ENCODE measurements around the gene GFRA4. TPM values are rescaled to one million over a fixed set of nuclear protein-coding genes. Genes with fewer than 3 reads are reported as not detected.

GFRA4 gene, protein sequence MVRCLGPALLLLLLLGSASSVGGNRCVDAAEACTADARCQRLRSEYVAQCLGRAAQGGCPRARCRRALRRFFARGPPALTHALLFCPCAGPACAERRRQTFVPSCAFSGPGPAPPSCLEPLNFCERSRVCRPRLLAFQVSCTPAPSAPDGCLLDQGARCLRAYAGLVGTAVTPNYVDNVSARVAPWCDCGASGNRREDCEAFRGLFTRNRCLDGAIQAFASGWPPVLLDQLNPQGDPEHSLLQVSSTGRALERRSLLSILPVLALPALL
- not detected for polyA plus RNA-seq (2013)

DNA sequence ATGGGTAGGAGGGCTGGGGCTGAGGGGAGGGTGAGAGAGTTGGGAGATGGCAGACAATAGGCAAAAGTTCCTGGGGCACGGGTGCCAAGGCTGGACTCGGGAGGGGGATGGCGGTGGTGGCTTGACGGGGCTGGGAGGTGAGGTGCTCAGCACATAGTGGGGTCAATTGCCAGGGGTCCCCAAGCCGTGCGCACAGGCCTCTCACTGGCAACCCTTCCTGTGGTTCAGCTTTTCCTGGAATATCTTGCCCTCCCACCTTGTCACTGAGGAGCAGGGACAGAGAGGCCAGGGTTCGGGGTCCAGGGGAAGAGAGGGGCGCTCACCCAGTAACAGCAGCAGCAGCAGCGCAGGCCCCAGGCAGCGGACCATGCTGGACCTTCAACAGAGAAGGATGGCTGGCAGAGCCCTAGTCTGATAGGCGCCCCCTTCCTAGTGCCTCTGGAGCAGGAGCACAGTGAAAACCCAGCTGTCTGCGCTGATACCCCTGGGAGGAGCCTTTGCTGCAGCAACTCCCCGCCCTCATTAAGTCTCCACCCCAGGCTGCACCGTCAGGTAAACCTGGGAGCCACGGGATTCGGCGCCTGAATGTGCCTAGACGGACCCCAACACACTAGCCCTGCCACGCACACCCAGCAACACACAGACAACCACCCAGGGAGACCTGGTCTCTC is at the start of gene GFRA4:
Gene GFRA4 (minus strand): TSS at position 369 of the 671 bp plus-strand sequence. CDS start 0 bp downstream, at position 369.
- ChIA-PET CTCF (interaction anchor here (1.7 kb wide), 1 partner anchor 48 kb away, joined by 8 read pairs; no protein-coding TSS in a partner anchor), POLR2A (interaction anchor here (0.6 kb wide), 1 partner anchor 17 kb away, joined by 3 read pairs; no protein-coding TSS in a partner anchor)
- H3K27ac ChIP-seq (ENCODE audit: insufficient read depth in 1 of 2, low read depth in 1 of 2, low read length in 2 of 2, poor library complexity in 1 of 2, severe bottlenecking in 2 of 2): no peak within 1 kb of the TSS
- H3K4me3 ChIP-seq (ENCODE audit: control insufficient read depth in 1 of 7, extremely low read depth in 1 of 7, insufficient read depth in 4 of 7, low read depth in 2 of 7, low read length in 6 of 7): no peak within 1 kb of the TSS
- no peaks in the 10 kb centered on the region for H3K36me3 ChIP-seq (ENCODE audit: control insufficient read depth in 4 of 4, insufficient read depth in 4 of 4, low read length in 3 of 4)
- WGBS (ENCODE audit: insufficient coverage): 84% methylated on average over 16 of the region's 19 CpGs
- H3K27me3 ChIP-seq (replicated peaks in 2 of 5; ENCODE audit: control insufficient read depth in 4 of 5, insufficient read depth in 5 of 5, low read length in 4 of 5): peaks cover 0 to 54% (median 16%) of the 10 kb centered on the region in 5 experiments
- no peak for DNase-seq
- H3K9me3 ChIP-seq (ENCODE audit: control extremely low read depth in 1 of 5, control insufficient read depth in 4 of 5, insufficient read depth in 2 of 5, low read depth in 1 of 5, low read length in 4 of 5): no peaks in the 10 kb centered on the region
- H3K4me1 ChIP-seq (ENCODE audit: control extremely low read depth in 1 of 4, control insufficient read depth in 4 of 4, insufficient read depth in 4 of 4, low read length in 3 of 4): peaks cover 0 to 20% (median 14%) of the 10 kb centered on the region in 4 experiments

DNA sequence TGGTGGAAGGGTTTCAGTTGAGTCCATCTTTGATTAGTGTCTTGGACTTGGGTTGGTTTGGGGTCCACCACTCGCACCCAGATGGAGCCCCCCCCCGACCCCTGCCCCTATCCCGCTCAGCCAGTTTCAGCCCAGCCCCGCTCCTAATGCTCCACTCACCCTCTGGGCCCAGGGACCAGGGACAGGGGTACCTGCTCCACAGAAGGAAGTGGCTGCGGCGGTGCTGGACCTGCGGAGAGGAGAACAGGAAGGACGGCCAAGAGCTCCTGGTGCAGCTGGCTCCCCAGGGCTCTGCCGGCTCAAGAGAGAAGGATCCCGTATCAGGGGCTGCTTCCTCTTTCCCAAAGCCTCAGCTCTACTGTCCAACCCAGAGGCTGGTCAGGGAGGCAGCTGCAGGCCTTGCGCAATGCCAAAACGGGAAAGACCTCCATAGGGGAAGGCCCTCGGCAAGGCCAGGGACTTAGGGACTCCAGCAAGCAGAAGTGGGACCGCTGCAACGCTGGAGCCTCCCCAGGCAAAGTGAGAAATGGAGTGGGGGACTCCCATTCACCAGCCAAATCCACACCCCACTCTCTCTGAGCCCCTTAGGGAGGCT is 49.2 kb upstream of the GFRA4 start, which contains the start of gene SIGLEC1:
Gene SIGLEC1 (minus strand): TSS at position 322 of the 595 bp plus-strand sequence. CDS start 5,472 bp downstream, outside the sequence.
- Histone ChIP-seq H3K36me3 (ENCODE audit: control insufficient read depth in 4 of 4, insufficient read depth in 4 of 4, low read length in 3 of 4) (no peaks in the 10 kb centered on the region), H3K27me3 (replicated peaks in 2 of 5; ENCODE audit: control insufficient read depth in 4 of 5, insufficient read depth in 5 of 5, low read length in 4 of 5) (peaks cover 0 to 2% (median 0%) of the 10 kb centered on the region in 5 experiments), H3K27ac (ENCODE audit: insufficient read depth in 1 of 2, low read depth in 1 of 2, low read length in 2 of 2, poor library complexity in 1 of 2, severe bottlenecking in 2 of 2) (no peak within 1 kb of the TSS), H3K4me3 (ENCODE audit: control insufficient read depth in 1 of 7, extremely low read depth in 1 of 7, insufficient read depth in 4 of 7, low read depth in 2 of 7, low read length in 6 of 7) (no peak within 1 kb of the TSS), H3K4me1 (ENCODE audit: control extremely low read depth in 1 of 4, control insufficient read depth in 4 of 4, insufficient read depth in 4 of 4, low read length in 3 of 4) (peaks cover 0 to 17% (median 5%) of the 10 kb centered on the region in 4 experiments), H3K9me3 (ENCODE audit: control extremely low read depth in 1 of 5, control insufficient read depth in 4 of 5, insufficient read depth in 2 of 5, low read depth in 1 of 5, low read length in 4 of 5) (no peaks in the 10 kb centered on the region)
- CTCF ChIA-PET: interaction anchor here (1.0 to 9.7 kb wide), 3 partner anchors 37 to 46 kb away, joined by 4 to 121 read pairs (median 4); partner anchors contain the start of gene ADAM33
- POLR2A ChIA-PET: no interaction called here
- 54% methylated on average over 10 of the region's 15 CpGs for WGBS (ENCODE audit: insufficient coverage)
- DNase-seq: peak in 2 of 3 donors; percentile 17 to 22

DNA sequence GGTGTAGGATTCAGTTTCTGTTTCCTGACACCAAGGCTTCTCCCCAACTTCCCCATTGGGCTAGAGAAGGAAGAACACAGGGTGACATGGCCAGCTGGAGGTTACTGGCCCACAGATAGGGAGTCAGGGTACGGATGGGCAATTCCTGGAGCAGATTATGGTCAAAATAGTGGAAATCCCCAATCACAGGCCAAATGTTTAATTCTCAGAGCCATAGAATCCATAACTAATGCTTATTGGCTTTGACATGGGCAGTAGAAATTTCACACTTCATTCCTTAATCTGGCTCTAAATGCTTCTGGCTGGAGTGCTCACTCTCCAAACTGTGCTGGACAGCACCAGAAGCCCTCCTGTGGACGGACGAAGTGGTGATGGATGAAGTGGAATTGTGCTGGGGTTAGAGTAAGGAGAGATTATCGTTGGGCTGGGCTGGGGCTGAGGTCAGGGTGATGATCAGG is 48.3 kb upstream of the GFRA4 start:
- CTCF ChIA-PET: interaction anchor here (0.5 to 9.7 kb wide), 26 partner anchors 8 to 303 kb away, joined by 3 to 121 read pairs (median 5); partner anchors contain the start of genes ADAM33 and GFRA4
- H3K4me3 ChIP-seq (ENCODE audit: control insufficient read depth in 1 of 7, extremely low read depth in 1 of 7, insufficient read depth in 4 of 7, low read depth in 2 of 7, low read length in 6 of 7): no peak overlapping the region
- peaks cover 0 to 2% (median 0%) of the 10 kb centered on the region in 5 experiments for H3K27me3 ChIP-seq (replicated peaks in 2 of 5; ENCODE audit: control insufficient read depth in 4 of 5, insufficient read depth in 5 of 5, low read length in 4 of 5)
- H3K4me1 ChIP-seq (ENCODE audit: control extremely low read depth in 1 of 4, control insufficient read depth in 4 of 4, insufficient read depth in 4 of 4, low read length in 3 of 4): peaks cover 0 to 17% (median 5%) of the 10 kb centered on the region in 4 experiments
- no peaks in the 10 kb centered on the region for H3K9me3 ChIP-seq (ENCODE audit: control extremely low read depth in 1 of 5, control insufficient read depth in 4 of 5, insufficient read depth in 2 of 5, low read depth in 1 of 5, low read length in 4 of 5)
- peak in 1 of 3 donors; percentile 9 for DNase-seq
- no peaks in the 10 kb centered on the region for H3K36me3 ChIP-seq (ENCODE audit: control insufficient read depth in 4 of 4, insufficient read depth in 4 of 4, low read length in 3 of 4)
- H3K27ac ChIP-seq (ENCODE audit: insufficient read depth in 1 of 2, low read depth in 1 of 2, low read length in 2 of 2, poor library complexity in 1 of 2, severe bottlenecking in 2 of 2): no peak overlapping the region
- POLR2A ChIA-PET: interaction anchor here (1.0 kb wide), 1 partner anchor 35 kb away, joined by 4 read pairs; no protein-coding TSS in a partner anchor
- WGBS (ENCODE audit: insufficient coverage): 98% methylated on average over 3 of the region's 4 CpGs

DNA sequence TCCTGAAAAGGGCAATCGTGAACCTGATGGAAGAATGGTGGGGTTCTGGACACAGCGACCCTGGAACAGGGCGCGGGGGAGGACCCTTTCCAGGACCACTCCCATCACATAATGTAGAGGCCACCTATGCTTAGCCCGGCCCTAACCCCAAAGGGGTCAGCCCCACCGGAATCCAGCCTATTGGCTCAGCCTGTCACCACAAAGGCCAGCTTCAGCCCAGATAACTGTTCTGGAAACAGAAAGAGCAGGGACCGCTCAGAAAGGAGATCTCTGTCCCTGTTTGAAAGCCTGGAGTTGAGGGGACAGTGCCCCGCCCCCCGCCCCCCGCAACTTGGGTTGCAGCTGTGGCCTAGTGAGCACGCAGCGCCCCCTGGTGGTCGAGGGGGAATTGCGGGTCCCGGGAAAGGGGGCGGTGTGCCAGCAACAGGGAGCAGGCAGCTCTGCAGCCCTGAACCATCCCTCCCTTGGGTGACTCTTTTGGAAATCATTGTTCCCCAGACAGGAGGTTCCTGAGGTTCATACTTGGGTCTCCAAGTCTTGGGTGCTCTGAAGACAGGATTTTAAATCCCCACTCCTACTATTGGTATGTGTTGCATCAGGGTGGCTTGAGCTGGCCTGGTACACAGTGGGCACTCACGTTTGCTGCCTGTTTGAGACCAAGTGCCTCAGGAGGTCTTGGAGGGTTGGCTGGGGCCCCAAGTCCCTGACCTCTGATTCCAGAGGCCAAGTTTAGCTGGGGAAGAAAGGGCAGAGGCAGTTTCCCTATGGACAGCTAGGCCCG is 47.7 kb upstream of the GFRA4 start:
- ChIA-PET POLR2A (interaction anchor here (1.0 kb wide), 1 partner anchor 34 kb away, joined by 4 read pairs; no protein-coding TSS in a partner anchor), CTCF (interaction anchor here (0.5 to 9.7 kb wide), 32 partner anchors 8 to 560 kb away, joined by 3 to 121 read pairs (median 4); partner anchors contain the start of genes ADAM33 and GFRA4)
- DNase-seq: peak; percentile 70 to 81 (median 79)
- Histone ChIP-seq H3K4me1 (ENCODE audit: control extremely low read depth in 1 of 4, control insufficient read depth in 4 of 4, insufficient read depth in 4 of 4, low read length in 3 of 4) (peaks cover 0 to 17% (median 5%) of the 10 kb centered on the region in 4 experiments), H3K4me3 (ENCODE audit: control insufficient read depth in 1 of 7, extremely low read depth in 1 of 7, insufficient read depth in 4 of 7, low read depth in 2 of 7, low read length in 6 of 7) (no peak overlapping the region), H3K9me3 (ENCODE audit: control extremely low read depth in 1 of 5, control insufficient read depth in 4 of 5, insufficient read depth in 2 of 5, low read depth in 1 of 5, low read length in 4 of 5) (no peaks in the 10 kb centered on the region), H3K27me3 (replicated peaks in 2 of 5; ENCODE audit: control insufficient read depth in 4 of 5, insufficient read depth in 5 of 5, low read length in 4 of 5) (peaks cover 0 to 2% (median 0%) of the 10 kb centered on the region in 5 experiments), H3K27ac (ENCODE audit: insufficient read depth in 1 of 2, low read depth in 1 of 2, low read length in 2 of 2, poor library complexity in 1 of 2, severe bottlenecking in 2 of 2) (no peak overlapping the region), H3K36me3 (ENCODE audit: control insufficient read depth in 4 of 4, insufficient read depth in 4 of 4, low read length in 3 of 4) (no peaks in the 10 kb centered on the region)
- WGBS (ENCODE audit: insufficient coverage): 42% methylated on average over 16 of the region's 18 CpGs

DNA sequence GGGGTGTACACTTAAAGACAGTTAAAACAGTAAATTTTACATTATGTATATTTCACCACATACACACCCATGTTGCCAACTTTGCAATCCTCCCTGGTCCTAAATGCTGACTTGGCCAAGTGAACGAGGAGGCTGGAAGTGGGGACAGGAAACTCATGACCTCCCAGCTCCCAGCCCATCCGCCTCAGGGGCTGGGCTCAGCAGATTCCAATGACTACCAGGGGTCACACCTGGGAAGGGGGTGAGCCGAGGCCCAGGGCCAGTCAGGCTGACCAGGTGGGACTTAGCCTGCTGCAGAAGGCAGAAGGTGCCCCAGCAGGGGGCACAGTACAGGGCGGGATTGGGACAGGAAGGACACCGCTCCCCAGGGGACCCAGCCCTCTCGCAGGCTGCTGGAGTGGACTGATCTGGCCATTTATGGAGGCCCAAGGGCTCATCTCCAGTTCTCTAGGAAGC is 46.8 kb upstream of the GFRA4 start:
- no peak overlapping the region for H3K27ac ChIP-seq (ENCODE audit: insufficient read depth in 1 of 2, low read depth in 1 of 2, low read length in 2 of 2, poor library complexity in 1 of 2, severe bottlenecking in 2 of 2)
- CTCF ChIA-PET: interaction anchor here (0.7 to 9.7 kb wide), 20 partner anchors 10 to 559 kb away, joined by 3 to 121 read pairs (median 6); partner anchors contain the start of genes ADAM33 and GFRA4
- POLR2A ChIA-PET: no interaction called here
- WGBS (ENCODE audit: insufficient coverage): 76% methylated on average over 5 of the region's 6 CpGs
- H3K36me3 ChIP-seq (ENCODE audit: control insufficient read depth in 4 of 4, insufficient read depth in 4 of 4, low read length in 3 of 4): no peaks in the 10 kb centered on the region
- H3K4me1 ChIP-seq (ENCODE audit: control extremely low read depth in 1 of 4, control insufficient read depth in 4 of 4, insufficient read depth in 4 of 4, low read length in 3 of 4): peaks cover 0 to 17% (median 5%) of the 10 kb centered on the region in 4 experiments
- no peak overlapping the region for H3K4me3 ChIP-seq (ENCODE audit: control insufficient read depth in 1 of 7, extremely low read depth in 1 of 7, insufficient read depth in 4 of 7, low read depth in 2 of 7, low read length in 6 of 7)
- no peak for DNase-seq
- H3K9me3 ChIP-seq (ENCODE audit: control extremely low read depth in 1 of 5, control insufficient read depth in 4 of 5, insufficient read depth in 2 of 5, low read depth in 1 of 5, low read length in 4 of 5): no peaks in the 10 kb centered on the region
- peaks cover 0 to 2% (median 0%) of the 10 kb centered on the region in 5 experiments for H3K27me3 ChIP-seq (replicated peaks in 2 of 5; ENCODE audit: control insufficient read depth in 4 of 5, insufficient read depth in 5 of 5, low read length in 4 of 5)

DNA sequence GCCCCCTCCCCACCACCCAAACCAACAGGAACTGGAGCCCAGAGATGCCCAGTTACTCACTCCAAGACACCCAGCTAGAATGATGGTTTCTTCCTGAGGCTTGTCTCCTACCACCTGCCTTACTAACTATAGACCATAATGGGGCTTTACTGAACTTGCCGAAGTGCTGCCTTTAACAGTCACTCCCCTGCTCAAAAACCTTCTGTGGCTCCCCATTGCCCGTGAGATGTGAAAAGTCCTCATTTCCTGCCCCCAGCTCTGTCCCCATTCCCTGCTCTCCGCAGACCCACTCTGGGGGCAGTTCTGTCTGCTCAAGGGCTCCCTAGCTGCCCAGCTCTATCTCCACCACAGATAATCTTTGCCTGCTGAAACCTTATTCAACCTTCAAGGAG is 44.3 kb upstream of the GFRA4 start:
- H3K4me3 ChIP-seq (ENCODE audit: control insufficient read depth in 1 of 7, extremely low read depth in 1 of 7, insufficient read depth in 4 of 7, low read depth in 2 of 7, low read length in 6 of 7): no peak overlapping the region
- H3K9me3 ChIP-seq (ENCODE audit: control extremely low read depth in 1 of 5, control insufficient read depth in 4 of 5, insufficient read depth in 2 of 5, low read depth in 1 of 5, low read length in 4 of 5): no peaks in the 10 kb centered on the region
- no peak overlapping the region for H3K27ac ChIP-seq (ENCODE audit: insufficient read depth in 1 of 2, low read depth in 1 of 2, low read length in 2 of 2, poor library complexity in 1 of 2, severe bottlenecking in 2 of 2)
- H3K27me3 ChIP-seq (replicated peaks in 2 of 5; ENCODE audit: control insufficient read depth in 4 of 5, insufficient read depth in 5 of 5, low read length in 4 of 5): peaks cover 0 to 6% (median 0%) of the 10 kb centered on the region in 5 experiments
- peaks cover 0 to 11% (median 3%) of the 10 kb centered on the region in 4 experiments for H3K4me1 ChIP-seq (ENCODE audit: control extremely low read depth in 1 of 4, control insufficient read depth in 4 of 4, insufficient read depth in 4 of 4, low read length in 3 of 4)
- ChIA-PET CTCF (interaction anchor here (0.9 to 9.7 kb wide), 8 partner anchors 9 to 147 kb away, joined by 3 to 121 read pairs (median 4); partner anchors contain the start of gene ADAM33), POLR2A (no interaction called here)
- DNase-seq: no peak
- WGBS (ENCODE audit: insufficient coverage): 95% methylated on average over 3 of the region's 3 CpGs
- no peaks in the 10 kb centered on the region for H3K36me3 ChIP-seq (ENCODE audit: control insufficient read depth in 4 of 4, insufficient read depth in 4 of 4, low read length in 3 of 4)
